Measurements from ENCODE around the gene ZDHHC14.
A peak's percentile ranks its signal among the peaks of the same experiment; 100 is the strongest.

Gene ZDHHC14

DNA sequence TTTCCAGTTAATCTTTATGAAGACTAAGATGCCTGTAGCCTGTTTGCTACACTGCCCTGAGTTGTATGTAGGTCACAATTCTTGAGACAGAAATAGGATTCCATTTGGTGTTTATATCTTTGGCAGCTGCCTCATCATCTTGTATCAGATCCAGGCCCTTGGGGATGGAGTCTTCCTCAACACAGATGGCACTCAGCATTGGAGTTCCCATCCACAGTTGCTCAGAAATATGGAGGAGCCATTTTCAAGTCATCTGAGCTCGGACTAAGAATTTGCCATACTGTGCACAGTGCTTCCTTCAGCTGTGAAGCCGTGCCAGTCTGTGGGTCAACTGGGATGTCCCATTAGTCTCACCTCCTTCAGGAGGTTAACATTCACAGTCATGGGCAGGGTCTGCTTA is 156.6 kb downstream of the ZDHHC14 start:
- Mint-ChIP-seq H3K4me1 (peaks cover 61% of the 10 kb centered on the region), H3K4me3 (no peak overlapping the region), H3K9me3 (no peaks in the 10 kb centered on the region), H3K27ac (no peak overlapping the region), H3K36me3 (no peaks in the 10 kb centered on the region)
- ATAC-seq (no peak), DNase-seq (ENCODE audit: low spot score in 2 of 2) (no peak)

DNA sequence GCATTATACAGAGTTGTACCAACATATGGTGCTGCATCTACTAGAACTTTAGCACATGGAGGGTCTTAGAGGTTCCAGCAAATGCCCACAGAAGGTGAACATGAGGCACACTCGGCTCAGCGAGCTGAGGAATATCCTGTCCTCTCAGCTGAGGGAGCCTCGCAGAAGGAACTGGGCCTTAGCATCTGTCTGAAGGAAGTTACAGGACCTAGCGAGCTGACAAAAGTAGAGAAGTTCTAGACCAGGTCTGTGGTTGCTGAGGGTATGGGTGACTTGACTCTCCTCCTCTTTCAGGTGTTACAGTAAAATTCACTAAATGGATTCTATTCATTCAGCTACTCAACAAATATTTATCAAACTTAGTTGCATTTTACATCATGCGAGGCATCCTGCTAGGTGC is 157.2 kb downstream of the ZDHHC14 start:
- Mint-ChIP-seq H3K27ac (peak overlapping the region; percentile 65), H3K36me3 (no peaks in the 10 kb centered on the region), H3K4me3 (no peak overlapping the region), H3K4me1 (peaks cover 58% of the 10 kb centered on the region), H3K9me3 (no peaks in the 10 kb centered on the region)
- DNase-seq (ENCODE audit: low spot score in 2 of 2): no peak
- peak; percentile 60 for ATAC-seq

DNA sequence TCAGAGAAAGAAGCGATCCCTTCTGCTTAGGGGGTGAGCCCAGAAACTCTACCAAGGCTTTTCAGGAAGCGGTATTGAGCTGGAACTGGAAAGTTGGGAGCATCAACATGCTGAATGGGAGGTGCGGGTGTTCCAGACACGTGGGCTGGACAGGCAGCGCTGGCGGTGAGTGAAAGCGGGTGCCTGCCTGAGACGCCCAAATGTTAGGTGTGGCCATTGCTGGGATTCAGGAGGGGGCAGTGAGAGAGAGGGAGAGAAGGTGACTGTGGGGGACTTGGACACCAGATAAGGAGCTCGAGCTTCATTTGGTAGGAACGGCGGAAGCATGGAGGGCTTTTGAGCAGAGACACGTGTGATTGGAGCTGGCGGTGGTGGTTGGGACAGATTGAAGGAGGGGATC is 157.7 kb downstream of the ZDHHC14 start:
- DNase-seq (ENCODE audit: low spot score in 2 of 2) (no peak), ATAC-seq (no peak)
- Mint-ChIP-seq H3K4me1 (peaks cover 52% of the 10 kb centered on the region), H3K4me3 (no peak overlapping the region), H3K36me3 (no peaks in the 10 kb centered on the region), H3K9me3 (no peaks in the 10 kb centered on the region), H3K27ac (peak overlapping the region; percentile 65)

DNA sequence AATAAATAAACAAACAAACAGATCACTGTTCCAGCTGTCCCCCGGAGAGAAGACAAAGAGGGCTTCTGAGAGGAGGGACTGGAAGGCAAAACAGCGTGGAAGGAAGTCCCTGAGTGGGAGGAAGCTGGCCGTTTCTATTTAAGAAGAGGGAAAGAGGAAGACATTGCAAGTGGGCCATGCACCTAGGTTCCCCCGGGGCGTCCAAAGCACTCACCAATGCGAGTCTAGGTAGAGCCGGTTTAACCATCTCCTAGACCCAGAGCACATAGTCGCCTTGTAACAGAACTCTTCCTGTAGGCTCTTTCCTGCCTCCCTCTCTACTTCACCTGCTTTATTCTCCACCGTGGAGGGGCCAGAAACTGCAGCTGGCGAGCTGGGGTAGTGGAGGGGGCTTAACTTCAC is 158.4 kb downstream of the ZDHHC14 start:
- no peak for DNase-seq (ENCODE audit: low spot score in 2 of 2)
- H3K9me3 Mint-ChIP-seq: no peaks in the 10 kb centered on the region
- H3K4me3 Mint-ChIP-seq: no peak overlapping the region
- no peak for ATAC-seq
- peaks cover 51% of the 10 kb centered on the region for H3K4me1 Mint-ChIP-seq
- H3K27ac Mint-ChIP-seq: peak overlapping the region; percentile 65
- no peaks in the 10 kb centered on the region for H3K36me3 Mint-ChIP-seq

DNA sequence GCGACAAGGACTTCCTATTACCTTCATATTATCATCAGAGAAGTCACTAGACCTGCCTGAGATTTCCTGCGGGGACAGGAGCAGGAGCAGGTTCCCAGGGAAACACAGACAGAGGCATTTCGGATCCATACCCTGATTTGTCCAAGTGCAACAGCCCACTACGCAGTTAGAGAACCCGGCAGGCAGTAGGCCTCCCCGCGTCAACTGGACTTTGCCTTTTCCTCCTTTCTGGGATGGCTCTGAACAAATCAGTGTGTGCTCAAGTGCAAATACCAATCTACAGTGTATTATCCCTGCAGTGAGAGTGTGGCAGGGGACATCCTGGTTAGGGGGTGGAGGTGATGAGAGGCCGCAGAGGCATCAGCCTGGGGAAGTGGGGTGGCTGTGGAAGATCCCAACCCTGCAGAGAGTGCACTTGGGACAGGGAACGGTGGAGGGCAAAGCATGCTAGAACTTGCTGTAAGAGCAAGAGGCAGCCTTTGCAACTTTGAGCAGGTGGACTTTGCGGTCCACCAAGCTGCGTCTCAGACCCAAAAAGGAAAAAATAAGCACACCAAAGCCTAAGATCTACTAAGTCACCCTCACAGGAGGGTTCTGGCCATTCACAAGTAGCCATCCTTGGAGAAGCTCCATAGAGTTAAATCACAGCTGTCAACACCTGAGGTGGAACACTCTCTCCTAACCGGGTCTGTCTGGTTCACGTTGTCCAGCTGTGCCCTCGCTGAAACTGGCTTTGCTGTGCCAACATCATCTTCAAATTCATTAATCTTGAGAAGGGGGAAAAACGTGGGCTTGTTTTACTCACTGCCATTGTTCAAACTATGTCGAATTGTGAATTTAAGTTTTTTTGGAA is 159.1 kb downstream of the ZDHHC14 start:
- no peak for ATAC-seq
- H3K36me3 Mint-ChIP-seq: no peaks in the 10 kb centered on the region
- no peak overlapping the region for H3K4me3 Mint-ChIP-seq
- no peaks in the 10 kb centered on the region for H3K9me3 Mint-ChIP-seq
- DNase-seq (ENCODE audit: low spot score in 2 of 2): no peak
- H3K27ac Mint-ChIP-seq: no peak overlapping the region
- H3K4me1 Mint-ChIP-seq: peaks cover 46% of the 10 kb centered on the region

DNA sequence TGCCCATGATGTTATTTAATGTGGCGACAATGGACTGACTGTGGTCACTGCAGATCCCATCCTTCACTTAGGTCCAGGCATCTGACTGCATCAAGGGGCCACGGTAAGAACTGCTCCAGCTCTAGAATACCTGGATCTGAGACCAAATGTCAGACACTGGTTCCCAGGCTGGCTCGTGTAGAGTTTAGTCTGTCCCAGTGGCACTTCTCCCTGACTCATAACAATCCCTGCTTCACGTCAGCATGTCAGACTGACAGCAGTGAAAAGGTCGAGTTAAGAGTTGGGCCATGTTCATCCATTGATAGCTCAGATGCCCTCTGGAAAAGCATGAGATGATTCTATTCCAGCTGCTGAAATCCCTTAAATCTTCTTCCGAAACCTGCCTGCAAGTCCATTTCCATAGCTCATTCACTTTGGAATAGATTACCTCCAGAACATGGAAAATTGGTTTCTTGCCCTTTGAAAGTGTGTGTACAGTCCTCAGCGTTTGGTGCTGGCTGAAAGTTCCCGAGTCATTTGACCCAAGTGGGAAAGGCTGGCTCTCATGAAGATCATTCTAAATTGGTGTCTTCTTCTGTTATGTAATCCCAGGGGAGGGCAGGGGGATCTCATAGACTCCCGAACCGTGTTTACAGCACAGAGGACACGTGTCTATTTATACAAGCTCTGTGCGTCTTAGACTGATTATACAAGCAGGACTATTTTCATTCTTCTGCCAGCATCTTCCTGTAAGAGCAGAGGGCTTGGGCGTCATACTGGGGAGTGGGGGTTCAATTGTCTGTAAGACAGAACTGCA is 160.8 kb downstream of the ZDHHC14 start:
- no peak for ATAC-seq
- H3K4me3 Mint-ChIP-seq: no peak overlapping the region
- no peak overlapping the region for H3K27ac Mint-ChIP-seq
- no peak for DNase-seq (ENCODE audit: low spot score in 2 of 2)
- H3K9me3 Mint-ChIP-seq: no peaks in the 10 kb centered on the region
- peaks cover 32% of the 10 kb centered on the region for H3K4me1 Mint-ChIP-seq
- H3K36me3 Mint-ChIP-seq: no peaks in the 10 kb centered on the region

DNA sequence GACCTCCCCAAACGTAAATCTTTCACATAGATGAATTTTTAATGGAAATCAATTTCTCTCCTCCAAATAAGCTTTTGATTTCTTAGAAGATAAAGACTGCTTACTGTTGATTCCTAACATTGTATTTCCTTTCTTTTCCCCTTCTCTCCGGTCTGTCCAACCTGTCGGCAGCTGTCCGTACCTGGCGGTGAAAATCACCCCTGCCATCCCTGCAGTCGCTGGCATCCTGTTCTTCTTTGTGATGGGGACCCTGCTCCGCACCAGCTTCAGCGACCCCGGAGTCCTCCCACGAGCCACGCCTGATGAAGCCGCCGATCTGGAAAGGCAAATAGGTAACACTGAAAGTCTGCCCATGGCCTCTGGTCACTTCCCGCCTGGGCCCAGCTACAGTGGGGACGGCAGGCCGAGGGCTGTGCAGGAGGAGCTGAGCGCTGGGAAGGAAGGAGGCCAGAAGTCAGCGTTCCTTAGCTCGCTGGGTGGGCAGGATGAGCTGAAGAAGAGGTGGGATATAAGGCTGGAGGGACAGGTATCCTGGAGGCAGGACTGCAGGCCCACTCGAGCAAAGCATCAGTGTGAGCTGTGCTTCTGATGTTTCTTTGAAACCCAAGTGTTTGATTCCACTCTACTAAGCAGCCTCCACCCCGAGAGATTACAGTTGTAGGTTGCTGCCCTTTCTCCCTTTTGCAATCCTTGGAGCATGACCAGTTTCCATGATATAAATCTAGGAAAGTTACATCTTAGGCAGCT is 161.6 kb downstream of the ZDHHC14 start:
- DNase-seq (ENCODE audit: low spot score in 2 of 2) (no peak), ATAC-seq (no peak)
- Mint-ChIP-seq H3K4me1 (peaks cover 27% of the 10 kb centered on the region), H3K4me3 (no peak overlapping the region), H3K9me3 (no peaks in the 10 kb centered on the region), H3K27ac (no peak overlapping the region), H3K36me3 (no peaks in the 10 kb centered on the region)

DNA sequence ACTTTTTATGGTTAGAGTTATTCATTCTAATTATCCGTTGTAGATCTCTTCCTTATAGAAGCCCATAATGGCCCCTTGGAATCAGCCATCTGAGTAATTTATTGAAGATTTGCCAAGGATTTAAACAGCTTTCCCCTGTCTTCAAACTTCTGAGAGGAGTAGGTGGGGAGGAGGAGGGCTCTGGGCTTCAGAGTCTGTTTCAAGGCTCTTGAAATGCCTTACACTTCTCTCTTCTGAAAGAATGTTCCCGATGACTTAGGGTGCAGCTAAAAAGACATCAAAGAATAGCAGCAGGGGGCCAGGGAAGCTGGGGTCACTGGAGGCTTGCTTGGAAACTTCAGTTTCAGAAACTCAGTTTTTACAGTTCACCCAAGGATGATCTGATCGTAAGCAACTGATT is 165.3 kb downstream of the ZDHHC14 start:
- no peaks in the 10 kb centered on the region for H3K9me3 Mint-ChIP-seq
- no peak overlapping the region for H3K4me3 Mint-ChIP-seq
- H3K36me3 Mint-ChIP-seq: peaks cover 12% of the 10 kb centered on the region
- ATAC-seq (no peak), DNase-seq (ENCODE audit: low spot score in 2 of 2) (no peak)
- H3K27ac Mint-ChIP-seq: no peak overlapping the region
- H3K4me1 Mint-ChIP-seq: peaks cover 25% of the 10 kb centered on the region

DNA sequence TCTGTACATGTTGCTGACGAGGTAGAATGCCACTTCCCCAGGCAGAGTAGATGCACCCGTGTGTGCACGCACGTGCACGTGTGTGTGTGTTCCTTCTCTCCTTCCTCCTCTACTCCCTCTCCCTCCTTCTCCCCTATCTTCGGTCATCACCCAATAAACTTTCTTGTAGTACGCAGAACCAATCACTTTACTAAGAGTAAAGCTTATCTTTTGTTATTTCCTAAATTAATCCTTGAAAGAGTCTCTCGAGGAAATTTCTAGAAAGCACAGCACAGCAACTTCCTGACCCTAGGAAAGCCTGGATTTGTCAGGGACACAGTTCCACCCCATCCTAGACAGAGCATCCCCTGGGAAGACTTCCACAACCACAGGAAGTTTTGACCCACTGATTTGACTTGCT is 166.1 kb downstream of the ZDHHC14 start:
- DNase-seq (ENCODE audit: low spot score in 2 of 2) (no peak), ATAC-seq (no peak)
- H3K4me1 Mint-ChIP-seq: peaks cover 25% of the 10 kb centered on the region
- H3K27ac Mint-ChIP-seq: no peak overlapping the region
- peaks cover 12% of the 10 kb centered on the region for H3K36me3 Mint-ChIP-seq
- no peaks in the 10 kb centered on the region for H3K9me3 Mint-ChIP-seq
- H3K4me3 Mint-ChIP-seq: no peak overlapping the region

DNA sequence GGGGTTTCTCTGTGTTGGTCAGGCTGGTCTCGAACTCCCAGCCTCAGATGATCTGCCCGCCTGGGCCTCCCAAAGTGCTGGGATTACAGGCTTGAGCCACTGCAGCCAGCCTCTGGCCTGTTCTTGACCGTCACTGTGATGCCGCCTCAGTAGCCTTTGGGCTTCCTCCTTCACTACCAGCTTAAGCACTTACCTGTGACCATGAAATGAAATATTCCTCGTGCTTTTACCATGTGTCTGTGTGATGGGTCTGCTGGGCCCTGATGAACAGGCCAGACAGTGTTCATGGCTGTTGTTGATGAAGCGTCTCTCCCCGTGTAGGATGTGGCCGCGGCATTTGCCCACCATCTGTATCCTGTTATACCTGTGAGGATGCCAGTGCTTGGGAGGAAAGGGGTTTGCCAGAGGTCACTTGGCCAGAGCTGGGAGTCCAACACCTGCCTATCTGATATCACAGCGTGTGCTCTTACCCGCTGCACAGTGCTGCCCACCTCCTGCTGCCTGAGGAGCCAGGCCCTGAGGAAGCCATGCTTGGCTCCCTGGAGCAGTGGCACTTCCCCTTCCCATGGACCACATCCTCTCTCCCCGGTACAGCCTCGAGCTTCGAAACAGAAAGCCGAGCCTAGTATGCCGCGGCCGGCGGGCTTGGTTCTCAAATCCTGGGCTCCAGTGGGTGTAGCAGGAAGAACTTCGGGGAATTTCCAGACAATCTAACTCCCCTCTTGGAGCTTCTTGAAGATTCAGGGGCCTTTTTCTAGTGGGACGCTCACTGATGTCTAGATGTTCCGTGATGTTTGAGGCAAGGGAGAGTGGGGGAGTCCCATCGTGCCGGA is 167.9 kb downstream of the ZDHHC14 start:
- ATAC-seq (no peak), DNase-seq (ENCODE audit: low spot score in 2 of 2) (no peak)
- peaks cover 31% of the 10 kb centered on the region for H3K4me1 Mint-ChIP-seq
- H3K27ac Mint-ChIP-seq: no peak overlapping the region
- H3K9me3 Mint-ChIP-seq: no peaks in the 10 kb centered on the region
- H3K36me3 Mint-ChIP-seq: peaks cover 12% of the 10 kb centered on the region
- no peak overlapping the region for H3K4me3 Mint-ChIP-seq

DNA sequence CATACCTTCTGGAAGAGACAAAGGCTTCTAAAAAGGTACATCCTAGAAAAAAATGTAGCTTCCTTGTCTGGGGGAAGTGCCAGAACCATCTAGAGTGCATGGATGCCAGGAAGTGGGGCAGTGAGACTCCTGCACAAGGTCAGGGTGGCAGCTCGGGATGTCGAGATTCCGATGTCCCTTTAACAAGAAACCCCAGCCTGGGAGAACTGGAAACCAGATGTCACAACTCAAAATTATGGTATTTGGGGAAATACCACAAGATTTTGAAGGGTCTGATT is 168.4 kb downstream of the ZDHHC14 start:
- ATAC-seq (no peak), DNase-seq (ENCODE audit: low spot score in 2 of 2) (no peak)
- H3K4me1 Mint-ChIP-seq: peaks cover 31% of the 10 kb centered on the region
- no peak overlapping the region for H3K4me3 Mint-ChIP-seq
- no peaks in the 10 kb centered on the region for H3K9me3 Mint-ChIP-seq
- H3K27ac Mint-ChIP-seq: peak overlapping the region; percentile 88
- H3K36me3 Mint-ChIP-seq: peaks cover 12% of the 10 kb centered on the region

DNA sequence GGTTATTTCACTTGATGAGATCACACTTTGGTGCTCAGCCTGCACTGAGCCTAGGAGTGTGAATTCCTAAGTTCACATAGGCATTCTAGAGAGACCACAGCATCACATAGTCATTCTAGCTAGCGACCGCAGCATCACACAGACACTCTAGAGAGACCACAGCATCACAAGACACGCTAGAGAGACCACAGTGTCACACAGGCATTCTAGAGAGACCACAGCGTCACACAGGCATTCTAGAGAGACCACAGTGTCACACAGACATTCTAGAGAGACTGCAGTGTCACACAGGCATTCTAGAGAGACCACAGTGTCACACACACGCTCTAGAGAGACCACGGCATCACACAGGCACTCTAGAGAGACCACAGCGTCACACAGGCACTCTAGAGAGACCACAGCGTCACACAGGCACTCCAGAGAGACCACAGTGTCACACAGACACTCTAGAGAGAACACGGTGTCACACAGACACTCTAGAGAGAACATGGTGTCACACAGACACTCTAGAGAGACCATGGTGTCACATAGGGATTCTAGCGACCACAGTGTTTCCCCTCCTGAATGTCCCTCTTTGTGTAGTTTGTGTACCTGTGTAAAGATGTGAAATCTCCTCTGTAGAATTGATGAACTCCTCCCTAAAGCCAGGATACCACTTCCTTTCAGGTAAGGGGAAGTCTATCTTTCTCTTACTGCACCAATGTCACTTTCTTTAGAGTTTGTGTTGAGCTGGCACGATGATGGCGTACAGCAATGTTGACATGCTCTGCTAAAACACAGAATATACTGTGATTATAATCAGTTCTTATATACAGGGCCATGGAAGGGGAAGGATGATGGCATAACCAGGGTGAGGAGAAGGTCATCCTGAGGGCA is 169.4 kb downstream of the ZDHHC14 start:
- Mint-ChIP-seq H3K4me3 (no peak overlapping the region), H3K4me1 (peaks cover 31% of the 10 kb centered on the region), H3K9me3 (no peaks in the 10 kb centered on the region), H3K27ac (peak overlapping the region; percentile 88), H3K36me3 (peaks cover 12% of the 10 kb centered on the region)
- ATAC-seq: peak; percentile 92
- DNase-seq (ENCODE audit: low spot score in 2 of 2): no peak

DNA sequence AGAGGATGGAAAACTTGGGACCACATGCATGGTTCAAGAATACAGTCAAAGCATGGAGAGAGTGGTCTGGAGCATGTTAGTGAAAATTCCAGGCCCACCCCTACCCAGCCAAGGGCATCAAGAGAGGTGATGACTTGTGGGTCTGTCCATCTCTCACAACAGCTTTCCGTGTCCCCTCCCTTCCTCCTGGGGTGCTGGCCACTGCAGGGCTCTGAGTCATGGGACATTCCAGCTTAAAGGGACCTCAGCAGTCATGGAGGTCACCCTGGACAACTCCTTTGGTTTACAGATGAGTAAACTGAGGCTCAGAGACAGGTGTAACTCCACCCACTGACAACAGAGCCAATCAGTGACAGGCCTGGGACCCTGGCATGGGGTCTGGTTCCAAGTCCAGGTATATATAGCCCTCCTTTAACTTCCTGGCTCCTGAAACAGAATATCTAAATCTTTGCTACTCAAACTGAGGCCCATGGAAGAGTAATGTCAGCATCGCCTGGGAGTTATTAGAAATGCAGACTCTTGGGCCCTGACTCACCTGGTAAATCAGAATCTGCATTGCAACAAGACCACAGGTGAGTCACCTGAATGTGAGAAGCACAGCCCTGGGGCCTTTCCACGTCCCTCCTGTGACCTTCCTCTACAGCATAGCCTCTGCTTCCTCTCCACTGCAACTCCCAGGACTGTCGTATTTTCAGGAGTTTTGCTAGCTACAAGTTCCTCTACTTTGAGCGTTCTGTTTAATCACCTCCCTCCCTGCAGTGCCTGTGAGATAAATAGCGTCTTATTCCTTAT is 170.2 kb downstream of the ZDHHC14 start:
- DNase-seq (ENCODE audit: low spot score in 2 of 2) (no peak), ATAC-seq (peak; percentile 45)
- Mint-ChIP-seq H3K9me3 (no peaks in the 10 kb centered on the region), H3K36me3 (peaks cover 12% of the 10 kb centered on the region), H3K4me1 (peaks cover 37% of the 10 kb centered on the region), H3K27ac (peak overlapping the region; percentile 12), H3K4me3 (no peak overlapping the region)
